Eye (tissue), 1 donor: ENCODE measurements around the gene OR5T3.
"Not testable (repeated sequence)": the region's sequence is repeated elsewhere in the genome, so short reads cannot be mapped to it uniquely, and the experiment has no call there.

Experiments
- DNase-seq: peaks from one replicate; pipeline ENCODE4 v3.0.0-alpha.2; 2015

Gene OR5T3

DNA sequence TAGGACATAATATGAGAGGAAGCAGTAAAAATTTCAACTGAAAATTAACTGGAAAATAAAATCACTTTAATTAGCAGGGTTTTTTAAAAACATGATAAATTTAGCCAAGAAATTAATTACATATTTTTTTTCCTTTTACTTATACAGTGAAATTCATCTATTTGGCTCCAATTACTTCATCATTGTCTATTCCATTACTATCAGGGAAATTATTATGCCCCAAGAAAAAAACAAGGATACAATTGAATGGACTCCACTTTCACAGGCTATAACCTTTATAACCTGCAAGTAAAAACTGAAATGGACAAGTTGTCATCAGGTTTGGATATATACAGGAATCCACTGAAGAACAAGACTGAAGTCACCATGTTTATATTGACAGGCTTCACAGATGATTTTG is at the start of gene OR5T3:
Gene OR5T3 (plus strand): TSS at position 301 of the 400 bp plus-strand sequence. CDS start 0 bp downstream, at position 301.
- DNase-seq: no peak

DNA sequence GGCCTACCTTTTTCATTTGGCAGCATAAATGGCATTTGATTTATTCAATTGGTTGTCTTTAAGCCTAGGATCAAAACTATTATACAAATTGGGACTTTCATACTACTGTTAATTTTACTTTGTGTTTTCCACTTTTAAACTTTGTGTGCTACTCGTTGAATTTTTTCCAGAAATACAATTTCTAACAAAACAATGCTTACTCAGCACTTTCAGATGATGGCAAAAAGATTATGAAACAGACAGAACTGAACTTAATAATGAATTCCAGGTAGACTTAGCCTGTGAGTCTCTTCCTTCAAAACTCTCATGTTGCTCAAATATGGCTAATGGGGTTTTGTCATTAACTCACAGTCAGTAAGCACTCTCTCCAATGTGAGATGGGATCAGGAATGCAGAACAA is 44.3 kb upstream of the OR5T3 start:
- DNase-seq: no peak

DNA sequence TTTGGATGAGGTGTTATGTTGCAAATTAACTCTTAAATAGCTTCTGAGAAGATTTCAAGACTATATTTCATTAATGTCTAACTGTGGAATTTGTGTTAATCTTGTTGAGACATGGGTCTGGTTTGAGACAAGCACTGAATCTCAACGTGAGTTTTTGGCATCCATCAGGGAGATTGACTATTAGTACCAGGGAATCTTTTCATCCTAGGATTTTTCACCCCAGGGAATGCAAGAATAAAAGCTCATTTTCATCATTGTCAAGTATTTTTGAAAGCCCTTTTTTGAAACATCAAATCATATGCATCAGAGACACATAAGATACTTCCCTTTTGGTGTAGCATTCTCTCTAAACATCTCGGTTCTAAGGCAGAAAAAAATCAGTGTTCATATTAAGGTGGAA is 37.5 kb upstream of the OR5T3 start:
- DNase-seq: no peak

DNA sequence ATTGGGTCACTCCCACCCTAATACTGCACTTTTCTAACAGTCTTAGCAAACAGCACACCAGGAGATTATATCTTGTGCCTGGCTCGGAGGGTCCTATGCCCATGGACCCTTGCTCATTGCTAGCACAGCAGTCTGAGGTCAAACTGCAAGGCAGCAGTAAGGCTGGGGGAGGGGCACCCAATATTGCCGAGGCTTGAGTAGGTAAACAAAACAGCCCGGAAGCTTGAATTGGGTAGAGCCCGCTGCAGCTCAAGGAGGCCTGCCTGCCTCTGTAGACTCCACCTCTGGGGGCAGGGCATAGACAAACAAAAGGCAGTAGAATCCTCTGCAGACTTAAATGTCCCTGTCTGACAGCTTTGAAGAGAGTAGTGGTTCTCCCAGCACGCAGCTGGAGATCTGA is 32.3 kb upstream of the OR5T3 start:
- not testable (repeated sequence) for DNase-seq

DNA sequence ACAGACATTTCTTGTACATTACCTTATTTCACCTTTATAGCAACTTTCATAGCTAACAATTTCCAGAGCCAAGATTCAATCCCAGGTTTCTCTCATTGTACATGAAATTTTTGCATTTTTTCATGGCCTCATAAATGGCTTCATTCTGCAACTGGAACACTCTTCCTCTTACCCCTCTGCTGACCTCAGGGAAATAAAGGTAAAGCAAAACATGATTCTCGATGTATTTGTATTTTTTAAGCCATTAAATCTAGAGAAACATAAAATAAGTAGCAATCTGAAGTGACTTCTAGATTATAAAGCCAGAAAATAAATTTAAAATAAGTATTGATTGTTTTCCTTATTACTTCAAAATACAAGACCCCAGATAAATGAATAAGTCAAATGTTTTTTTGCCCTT is 17.9 kb upstream of the OR5T3 start, which contains the start of gene OR5T2:
Gene OR5T2 (minus strand): TSS at position 101 of the 400 bp plus-strand sequence. CDS start 1,193 bp downstream, outside the sequence.
- DNase-seq: no peak

DNA sequence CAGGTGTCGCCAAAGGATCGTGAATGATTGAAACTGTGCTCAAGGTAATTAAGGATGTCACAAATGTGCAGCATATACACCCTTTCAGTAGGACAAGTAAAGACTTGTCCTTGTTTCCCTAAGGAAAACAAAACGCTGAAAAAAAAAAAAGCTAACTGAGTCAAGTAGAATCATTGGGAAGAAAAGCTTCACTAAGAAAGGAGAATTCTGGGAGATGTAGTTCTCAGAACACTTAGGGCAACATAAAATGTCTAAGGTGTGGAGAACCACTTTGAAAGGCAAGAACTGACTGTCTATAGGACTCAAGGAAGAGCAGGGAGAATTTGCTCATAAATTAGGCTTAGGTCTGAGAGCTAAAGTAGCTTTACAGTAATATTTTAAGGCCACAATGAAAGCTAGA is 19.0 kb downstream of the OR5T3 start:
- DNase-seq: no peak

DNA sequence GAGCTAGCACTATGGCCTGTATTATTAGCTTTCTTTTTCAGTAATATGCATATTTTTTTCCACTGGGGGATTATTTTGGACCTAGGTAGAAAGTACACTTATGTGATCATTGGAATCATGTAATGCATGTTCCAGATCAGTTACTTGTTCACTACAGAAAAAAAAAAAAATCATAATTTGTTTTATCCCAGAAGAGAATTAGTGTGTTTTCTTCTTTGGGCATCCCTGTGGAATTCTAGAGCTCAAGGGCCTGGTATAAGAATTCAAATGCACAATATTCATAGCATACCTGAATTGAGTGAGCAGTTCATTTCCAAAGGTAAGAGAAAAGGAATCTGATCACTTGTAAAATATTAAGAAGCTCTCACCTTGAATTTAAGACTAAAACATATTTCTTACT is 21.8 kb downstream of the OR5T3 start, which contains the start of gene OR5T1:
Gene OR5T1 (plus strand): TSS at position 301 of the 400 bp plus-strand sequence. CDS start 1,485 bp downstream, outside the sequence.
- no peak for DNase-seq

DNA sequence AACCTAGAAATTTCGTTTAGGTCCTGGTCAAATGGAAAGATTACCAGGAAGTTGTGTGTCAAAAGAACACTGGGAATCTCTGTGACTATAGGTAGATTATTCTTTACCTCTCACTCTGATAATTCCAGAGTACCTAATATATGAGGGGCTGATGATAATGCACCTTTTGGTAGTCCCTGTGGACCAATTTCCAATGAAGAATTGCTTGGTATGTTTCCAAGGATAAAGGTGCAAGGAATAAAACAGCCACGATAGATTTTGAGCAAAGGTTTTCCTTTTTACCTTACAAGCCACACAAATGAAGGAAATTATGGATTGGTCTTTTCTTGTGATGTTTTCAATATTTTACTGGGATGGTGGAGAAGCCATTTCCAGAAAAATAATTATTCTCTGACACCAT is 40.1 kb downstream of the OR5T3 start, which contains the start of gene OR8H1:
Gene OR8H1 (minus strand): TSS at position 101 of the 400 bp plus-strand sequence. CDS start 1,192 bp downstream, outside the sequence.
- DNase-seq: no peak

DNA sequence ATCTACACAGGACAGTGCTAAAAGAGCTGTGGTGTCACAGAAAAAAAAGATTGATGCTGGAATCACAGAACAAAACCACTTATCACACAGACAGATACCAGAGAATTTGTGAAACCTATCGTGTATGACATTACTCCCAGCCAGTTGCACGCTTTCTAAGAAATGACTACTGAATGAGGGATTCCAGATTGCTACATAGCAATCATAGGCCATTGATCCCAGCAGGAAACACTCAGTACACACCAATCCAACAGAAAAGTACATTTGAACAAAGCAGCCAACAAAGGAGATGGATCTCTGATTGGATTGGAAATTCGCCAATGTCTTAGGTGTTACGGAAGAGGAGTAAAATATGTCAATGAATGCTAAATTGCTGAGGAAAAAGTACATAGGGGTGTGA is 44.8 kb downstream of the OR5T3 start:
- no peak for DNase-seq
